SU-DHL-6 (cell line): ENCODE data around the gene STK33.

Source experiments
- EZH2phosphoT487 ChIP-seq: fragments of 200-600 bp; sonication (generic), shearing (Covaris generic); conservative IDR thresholded peaks from 2 replicates; pipeline ENCODE4 v1.6.1; 2018; ENCODE audit warnings: mild to moderate bottlenecking, antibody characterized with exemption, low read length, moderate library complexity, mixed read lengths
- TF ChIP-seq, protein P1 (sequence below): fragments of 200-600 bp; sonication (generic); IDR thresholded peaks from one replicate; pipeline ENCODE4 v1.5.1; 2017; ENCODE audit warnings: antibody characterized with exemption, mild to moderate bottlenecking, low read length, moderate library complexity; ENCODE audit not compliant: insufficient read depth, poor library complexity, severe bottlenecking

DNA sequence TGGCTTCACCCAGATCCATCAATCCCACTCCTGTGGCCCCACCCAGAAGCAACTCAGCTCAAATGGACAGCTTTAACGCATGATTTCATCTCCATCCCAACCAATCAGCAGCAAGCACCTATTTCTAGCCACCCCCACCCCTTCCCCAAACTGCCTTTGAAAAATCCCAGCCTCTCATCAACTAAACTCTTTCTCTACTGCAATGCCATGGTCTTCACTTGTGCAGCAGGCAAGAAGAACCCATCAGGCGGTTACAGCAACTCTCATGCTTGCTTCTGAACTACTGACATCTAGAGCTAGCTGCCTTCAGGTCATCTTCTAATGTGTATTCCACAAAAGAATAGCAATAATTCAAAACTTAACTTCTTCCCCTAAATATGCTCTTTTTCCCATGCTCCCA lies 42.1 kb upstream of the STK33 start:
- TF ChIP-seq, protein P1, sequence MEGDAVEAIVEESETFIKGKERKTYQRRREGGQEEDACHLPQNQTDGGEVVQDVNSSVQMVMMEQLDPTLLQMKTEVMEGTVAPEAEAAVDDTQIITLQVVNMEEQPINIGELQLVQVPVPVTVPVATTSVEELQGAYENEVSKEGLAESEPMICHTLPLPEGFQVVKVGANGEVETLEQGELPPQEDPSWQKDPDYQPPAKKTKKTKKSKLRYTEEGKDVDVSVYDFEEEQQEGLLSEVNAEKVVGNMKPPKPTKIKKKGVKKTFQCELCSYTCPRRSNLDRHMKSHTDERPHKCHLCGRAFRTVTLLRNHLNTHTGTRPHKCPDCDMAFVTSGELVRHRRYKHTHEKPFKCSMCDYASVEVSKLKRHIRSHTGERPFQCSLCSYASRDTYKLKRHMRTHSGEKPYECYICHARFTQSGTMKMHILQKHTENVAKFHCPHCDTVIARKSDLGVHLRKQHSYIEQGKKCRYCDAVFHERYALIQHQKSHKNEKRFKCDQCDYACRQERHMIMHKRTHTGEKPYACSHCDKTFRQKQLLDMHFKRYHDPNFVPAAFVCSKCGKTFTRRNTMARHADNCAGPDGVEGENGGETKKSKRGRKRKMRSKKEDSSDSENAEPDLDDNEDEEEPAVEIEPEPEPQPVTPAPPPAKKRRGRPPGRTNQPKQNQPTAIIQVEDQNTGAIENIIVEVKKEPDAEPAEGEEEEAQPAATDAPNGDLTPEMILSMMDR: no peak
- no peak for TF ChIP-seq EZH2phosphoT487
